Upper lobe of right lung (tissue), 1 donor: Measurements from ENCODE around the gene FAM174C. TPM values are rescaled to one million over a fixed set of nuclear protein-coding genes. Genes with fewer than 3 reads are reported as not detected.

Source experiments
- ATAC-seq: fragments of 200-7000 bp; cut with Tn5 transposase; one replicate; pipeline ENCODE4 v1.9.1; 2020; ENCODE audit warnings: mild to moderate bottlenecking, moderate library complexity
- DNase-seq: peaks from one replicate; pipeline ENCODE4 v3.0.0-alpha.2; 2020
- H3K27ac ChIP-seq: fragments of 200-600 bp; one replicate; pipeline ENCODE4 v1.8.0; 2022
- H3K27me3 ChIP-seq: fragments of 200-600 bp; one replicate; pipeline ENCODE4 v1.8.0; 2022; ENCODE audit warnings: mild to moderate bottlenecking
- H3K36me3 ChIP-seq: fragments of 200-600 bp; one replicate; pipeline ENCODE4 v1.8.0; 2022
- H3K4me1 ChIP-seq: fragments of 200-600 bp; one replicate; pipeline ENCODE4 v1.8.0; 2022
- H3K4me3 ChIP-seq: fragments of 200-600 bp; one replicate; pipeline ENCODE4 v1.8.0; 2022; ENCODE audit warnings: mild to moderate bottlenecking
- H3K9me3 ChIP-seq: fragments of 200-600 bp; one replicate; pipeline ENCODE4 v1.8.0; 2022
- CTCF ChIP-seq: fragments of 200-600 bp; IDR thresholded peaks from one replicate; pipeline ENCODE4 v1.8.0; 2022; ENCODE audit warnings: antibody characterized with exemption
- intact Hi-C: fragments of 100-400 bp; cut with DNase I; formaldehyde crosslinking; loops from one replicate; pipeline ENCODE4 v1.11.0; 2022
- total RNA-seq: library from RNA; stranded (reverse); fragmentation: NEBNext Ultra II Directional; extraction: Animal tissue kit (Norgen Biotek cat#: 25700); gene quantifications from one replicate; pipeline ENCODE4 v1.2.1, GENCODE V29; 2021
- donor health status: DM: no; HTN: yes; CAD: no; lungs with severe emphysema.

FAM174C gene
- total RNA-seq, 1 donor from 2014 or later = 41.4 TPM

GRCh38 chr19:1248139-1248785 is 27.1 kb upstream of the FAM174C start, which contains the start of gene MIDN:
MIDN (plus strand) TSS chr19:1248583; CDS start chr19:1250297, 1,714 bp downstream.
- peak within 1 kb of the TSS; percentile 98 for H3K27ac ChIP-seq
- peak within 1 kb of the TSS; percentile 81 for H3K4me3 ChIP-seq
- H3K27me3 ChIP-seq = no peaks in the 10 kb centered on the region
- TF ChIP-seq CTCF = peak; percentile 48
- DNase-seq (peak; percentile 95), ATAC-seq (peak; percentile 30)
- intact Hi-C loops = no loop called here
- peaks cover 4% of the 10 kb centered on the region for H3K36me3 ChIP-seq
- H3K4me1 ChIP-seq = peaks cover 37% of the 10 kb centered on the region
- no peaks in the 10 kb centered on the region for H3K9me3 ChIP-seq

- ATAC-seq = peak; percentile 6
- no peaks in the 10 kb centered on the region for H3K9me3 ChIP-seq
- peak overlapping the region; percentile 98 for H3K27ac ChIP-seq
- peak overlapping the region; percentile 81 for H3K4me3 ChIP-seq
- H3K36me3 ChIP-seq = peaks cover 7% of the 10 kb centered on the region
- intact Hi-C loops = no loop called here
- H3K4me1 ChIP-seq = peaks cover 36% of the 10 kb centered on the region
- peak; percentile 68 for TF ChIP-seq CTCF
- H3K27me3 ChIP-seq = no peaks in the 10 kb centered on the region
- peak; percentile 93 for DNase-seq
These were observed 26.5 kb upstream of the FAM174C start for GRCh38 chr19:1248786-1249297.

- H3K4me3 ChIP-seq = peak overlapping the region; percentile 81
- H3K36me3 ChIP-seq = peaks cover 13% of the 10 kb centered on the region
- peak; percentile 50 for ATAC-seq
- peak; percentile 97 for DNase-seq
- no peaks in the 10 kb centered on the region for H3K9me3 ChIP-seq
- H3K27me3 ChIP-seq = no peaks in the 10 kb centered on the region
- peak overlapping the region; percentile 98 for H3K27ac ChIP-seq
- peaks cover 36% of the 10 kb centered on the region for H3K4me1 ChIP-seq
- intact Hi-C loops = no loop called here
- TF ChIP-seq CTCF = no peak
These were observed 25.9 kb upstream of the FAM174C start for GRCh38 chr19:1249298-1249989.

GRCh38 chr19:1249990-1250436 is 25.3 kb upstream of the FAM174C start:
- Histone ChIP-seq H3K4me1 (peaks cover 36% of the 10 kb centered on the region), H3K4me3 (peak overlapping the region; percentile 81), H3K36me3 (peaks cover 18% of the 10 kb centered on the region), H3K27me3 (no peaks in the 10 kb centered on the region), H3K9me3 (no peaks in the 10 kb centered on the region), H3K27ac (peak overlapping the region; percentile 95)
- no peak for DNase-seq
- intact Hi-C loops = no loop called here
- TF ChIP-seq CTCF = no peak
- ATAC-seq = no peak

- H3K4me3 ChIP-seq = peak overlapping the region; percentile 81
- intact Hi-C loops = no loop called here
- ATAC-seq (no peak), DNase-seq (peak; percentile 86)
- no peaks in the 10 kb centered on the region for H3K27me3 ChIP-seq
- H3K27ac ChIP-seq = peak overlapping the region; percentile 95
- peaks cover 36% of the 10 kb centered on the region for H3K4me1 ChIP-seq
- no peaks in the 10 kb centered on the region for H3K9me3 ChIP-seq
- peaks cover 25% of the 10 kb centered on the region for H3K36me3 ChIP-seq
- TF ChIP-seq CTCF = no peak
These were observed 24.7 kb upstream of the FAM174C start for GRCh38 chr19:1250437-1251260.
